ENCODE measurements around the gene MAMDC2. TPM values are rescaled to one million over a fixed set of nuclear protein-coding genes. Genes with fewer than 3 reads are reported as not detected.

The MAMDC2 gene
- total RNA-seq, 8 experiments from 2014 or later = 0.04 to 6.4 (median 0.38) TPM

GRCh38 chr9:70120834-70121510 is 77.3 kb downstream of the MAMDC2 start:
- in situ Hi-C loops (cut with MboI; ENCODE audit: low pct_unique_long_range_greater_than_20kb in 2 of 9, low sequenced_read_pairs in 9 of 9, unreplicated experiment in 9 of 9) = loop anchor here in 3 of 9 experiments (25.0 kb wide), 1 partner anchor 159 kb away; no protein-coding TSS in a partner anchor
- H3K4me3 ChIP-seq = no peak overlapping the region
- H3K4me1 ChIP-seq (replicated peaks in 1 of 2) = no peaks in the 10 kb centered on the region
- 4 to 100% (median 67%) methylated on average over 1 to 4 of the region's 5 CpGs; no CpG with 5 or more reads in 7 of the 10 experiments for WGBS, 10 experiments
- ATAC-seq (replicated peaks in 6 of 8) = peak in 4 of 8 experiments; percentile 29 to 100 (median 88)
- H3K27ac ChIP-seq = no peak overlapping the region

- H3K4me3 ChIP-seq = no peak overlapping the region
- whole genome bisulfite sequencing, 10 experiments = 0 to 90% (median 43%) methylated on average over 1 to 2 of the region's 2 CpGs; no CpG with 5 or more reads in 4 of the 10 experiments
- no peak overlapping the region for H3K27ac ChIP-seq
- in situ Hi-C loops (cut with MboI; ENCODE audit: low pct_unique_long_range_greater_than_20kb in 2 of 9, low sequenced_read_pairs in 9 of 9, unreplicated experiment in 9 of 9) = loop anchor here in 3 of 9 experiments (25.0 kb wide), 1 partner anchor 160 kb away; no protein-coding TSS in a partner anchor
- no peak for ATAC-seq (replicated peaks in 6 of 8)
- no peaks in the 10 kb centered on the region for H3K4me1 ChIP-seq (replicated peaks in 1 of 2)
Observed at GRCh38 chr9:70121818-70122436, 78.3 kb downstream of the MAMDC2 start.

- in situ Hi-C loops (cut with MboI; ENCODE audit: low pct_unique_long_range_greater_than_20kb in 2 of 9, low sequenced_read_pairs in 9 of 9, unreplicated experiment in 9 of 9) = loop anchor here in 3 of 9 experiments (25.0 kb wide), 1 partner anchor 161 kb away; no protein-coding TSS in a partner anchor
- ATAC-seq (replicated peaks in 6 of 8) = no peak
- H3K4me1 ChIP-seq (replicated peaks in 1 of 2) = no peaks in the 10 kb centered on the region
- 0 to 100% (median 82%) methylated on average over 1 to 3 of the region's 4 CpGs; no CpG with 5 or more reads in 6 of the 10 experiments for WGBS, 10 experiments
- no peak overlapping the region for H3K4me3 ChIP-seq
- no peak overlapping the region for H3K27ac ChIP-seq
Observed at GRCh38 chr9:70123695-70124094, 80.0 kb downstream of the MAMDC2 start.

- ATAC-seq (replicated peaks in 6 of 8) = no peak
- Histone ChIP-seq H3K4me1 (replicated peaks in 1 of 2) (no peaks in the 10 kb centered on the region), H3K27ac (no peak overlapping the region), H3K4me3 (no peak overlapping the region)
- WGBS, 10 experiments = 80 to 100% (median 92%) methylated on average over 1 to 3 of the region's 4 CpGs; no CpG with 5 or more reads in 7 of the 10 experiments
- in situ Hi-C loops (cut with MboI; ENCODE audit: low pct_unique_long_range_greater_than_20kb in 2 of 9, low sequenced_read_pairs in 9 of 9, unreplicated experiment in 9 of 9) = no loop called here
Observed at GRCh38 chr9:70125621-70126263, 82.1 kb downstream of the MAMDC2 start.

GRCh38 chr9:70127036-70127435 is 83.4 kb downstream of the MAMDC2 start:
- in situ Hi-C loops (cut with MboI; ENCODE audit: low pct_unique_long_range_greater_than_20kb in 2 of 9, low sequenced_read_pairs in 9 of 9, unreplicated experiment in 9 of 9) = no loop called here
- 53 to 100% (median 88%) methylated on average over 2 to 6 of the region's 6 CpGs; no CpG with 5 or more reads in 1 of the 10 experiments for WGBS, 10 experiments
- ATAC-seq (replicated peaks in 6 of 8) = no peak

GRCh38 chr9:70127540-70128416 is 84.1 kb downstream of the MAMDC2 start:
- no peak overlapping the region for H3K27ac ChIP-seq
- ATAC-seq (replicated peaks in 6 of 8) = no peak
- in situ Hi-C loops (cut with MboI; ENCODE audit: low pct_unique_long_range_greater_than_20kb in 2 of 9, low sequenced_read_pairs in 9 of 9, unreplicated experiment in 9 of 9) = no loop called here

More at GRCh38 chr9:70127036-70127435, 83.4 kb downstream of the MAMDC2 start:
- Histone ChIP-seq H3K4me3 (no peak overlapping the region), H3K27ac (no peak overlapping the region), H3K4me1 (replicated peaks in 1 of 2) (no peaks in the 10 kb centered on the region)

GRCh38 chr9:70130266-70130665 is 86.6 kb downstream of the MAMDC2 start:
- 30 to 100% (median 80%) methylated on average over 1 to 2 of the region's 2 CpGs; no CpG with 5 or more reads in 3 of the 10 experiments for WGBS, 10 experiments
- Histone ChIP-seq H3K4me1 (replicated peaks in 1 of 2) (no peaks in the 10 kb centered on the region), H3K4me3 (no peak overlapping the region), H3K27ac (no peak overlapping the region)
- in situ Hi-C loops (cut with MboI; ENCODE audit: low pct_unique_long_range_greater_than_20kb in 2 of 9, low sequenced_read_pairs in 9 of 9, unreplicated experiment in 9 of 9) = no loop called here
- no peak for ATAC-seq (replicated peaks in 6 of 8)

More at GRCh38 chr9:70127540-70128416, 84.1 kb downstream of the MAMDC2 start:
- 44 to 100% (median 74%) methylated on average over 1 to 7 of the region's 7 CpGs; no CpG with 5 or more reads in 1 of the 10 experiments for WGBS, 10 experiments
- Histone ChIP-seq H3K4me1 (replicated peaks in 1 of 2) (no peaks in the 10 kb centered on the region), H3K4me3 (no peak overlapping the region)

- H3K4me3 ChIP-seq = no peak overlapping the region
- no peak for ATAC-seq (replicated peaks in 6 of 8)
- WGBS, 10 experiments = 60 to 100% (median 86%) methylated on average over 1 of the region's 1 CpG; no CpG with 5 or more reads in 3 of the 10 experiments
- in situ Hi-C loops (cut with MboI; ENCODE audit: low pct_unique_long_range_greater_than_20kb in 2 of 9, low sequenced_read_pairs in 9 of 9, unreplicated experiment in 9 of 9) = no loop called here
- no peaks in the 10 kb centered on the region for H3K4me1 ChIP-seq (replicated peaks in 1 of 2)
- H3K27ac ChIP-seq = no peak overlapping the region
Observed at GRCh38 chr9:70131296-70131695, 87.6 kb downstream of the MAMDC2 start.

- in situ Hi-C loops (cut with MboI; ENCODE audit: low pct_unique_long_range_greater_than_20kb in 2 of 9, low sequenced_read_pairs in 9 of 9, unreplicated experiment in 9 of 9) = no loop called here
- H3K4me3 ChIP-seq = no peak overlapping the region
- H3K27ac ChIP-seq = no peak overlapping the region
- H3K4me1 ChIP-seq (replicated peaks in 1 of 2) = no peaks in the 10 kb centered on the region
- 31 to 86% (median 79%) methylated on average over 1 to 6 of the region's 6 CpGs; no CpG with 5 or more reads in 2 of the 10 experiments for WGBS, 10 experiments
- ATAC-seq (replicated peaks in 6 of 8) = no peak
Observed at GRCh38 chr9:70133253-70134208, 89.9 kb downstream of the MAMDC2 start.

GRCh38 chr9:70134360-70134759 is 90.7 kb downstream of the MAMDC2 start:
- no peak overlapping the region for H3K27ac ChIP-seq
- ATAC-seq (replicated peaks in 6 of 8) = no peak
- no peaks in the 10 kb centered on the region for H3K4me1 ChIP-seq (replicated peaks in 1 of 2)
- in situ Hi-C loops (cut with MboI; ENCODE audit: low pct_unique_long_range_greater_than_20kb in 2 of 9, low sequenced_read_pairs in 9 of 9, unreplicated experiment in 9 of 9) = no loop called here
- WGBS, 10 experiments = 80 to 100% methylated on average over 1 of the region's 1 CpG; no CpG with 5 or more reads in 8 of the 10 experiments
- no peak overlapping the region for H3K4me3 ChIP-seq

GRCh38 chr9:70135176-70135575 is 91.5 kb downstream of the MAMDC2 start:
- in situ Hi-C loops (cut with MboI; ENCODE audit: low pct_unique_long_range_greater_than_20kb in 2 of 9, low sequenced_read_pairs in 9 of 9, unreplicated experiment in 9 of 9) = no loop called here
- ATAC-seq (replicated peaks in 6 of 8) = no peak
- Histone ChIP-seq H3K27ac (no peak overlapping the region), H3K4me3 (no peak overlapping the region), H3K4me1 (replicated peaks in 1 of 2) (no peaks in the 10 kb centered on the region)
